Peyer's patch (tissue), 4 donors: Measurements from ENCODE around the gene SARM1.

Experiments used
- POLR2A ChIP-seq, 2 donors: fragments of 450-650 bp; IDR thresholded peaks; one replicate each; pipeline ENCODE4 v1.5.1; 2017; ENCODE audit warnings: antibody characterized with exemption in 2 of 2, mild to moderate bottlenecking in 2 of 2, moderate library complexity in 2 of 2
- TF ChIP-seq, protein P1 (sequence below), 6 experiments: fragments of 450-650 bp in 4 of 6; fragments of 200-600 bp in 2 of 6; sonication (generic) in 1 of 6; IDR thresholded peaks; one replicate each; pipeline ENCODE4 v1.5.1; 2017 to 2019; ENCODE audit warnings: antibody characterized with exemption in 6 of 6, mild to moderate bottlenecking in 3 of 6, moderate library complexity in 1 of 6

- TF ChIP-seq, protein P1, sequence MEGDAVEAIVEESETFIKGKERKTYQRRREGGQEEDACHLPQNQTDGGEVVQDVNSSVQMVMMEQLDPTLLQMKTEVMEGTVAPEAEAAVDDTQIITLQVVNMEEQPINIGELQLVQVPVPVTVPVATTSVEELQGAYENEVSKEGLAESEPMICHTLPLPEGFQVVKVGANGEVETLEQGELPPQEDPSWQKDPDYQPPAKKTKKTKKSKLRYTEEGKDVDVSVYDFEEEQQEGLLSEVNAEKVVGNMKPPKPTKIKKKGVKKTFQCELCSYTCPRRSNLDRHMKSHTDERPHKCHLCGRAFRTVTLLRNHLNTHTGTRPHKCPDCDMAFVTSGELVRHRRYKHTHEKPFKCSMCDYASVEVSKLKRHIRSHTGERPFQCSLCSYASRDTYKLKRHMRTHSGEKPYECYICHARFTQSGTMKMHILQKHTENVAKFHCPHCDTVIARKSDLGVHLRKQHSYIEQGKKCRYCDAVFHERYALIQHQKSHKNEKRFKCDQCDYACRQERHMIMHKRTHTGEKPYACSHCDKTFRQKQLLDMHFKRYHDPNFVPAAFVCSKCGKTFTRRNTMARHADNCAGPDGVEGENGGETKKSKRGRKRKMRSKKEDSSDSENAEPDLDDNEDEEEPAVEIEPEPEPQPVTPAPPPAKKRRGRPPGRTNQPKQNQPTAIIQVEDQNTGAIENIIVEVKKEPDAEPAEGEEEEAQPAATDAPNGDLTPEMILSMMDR (IDR thresholded peaks at IDR 0.05) = no peak
- TF ChIP-seq POLR2A (IDR thresholded peaks at IDR 0.05) = no peak
These were observed 6.7 kb upstream of the SARM1 start, which contains the start of gene SEBOX for GRCh38 chr17:28364665-28365363.
